Stimulated activated CD4-positive, alpha-beta T cell treated with anti-CD3 and anti-CD28 coated beads, Interleukin-12 subunit alpha, Interleukin-12 subunit beta, amount 100 ng/mL, for 24 hours (primary cell): ENCODE results near the gene ARHGEF10L.
"Not testable (repeated sequence)": the region's sequence is repeated elsewhere in the genome, so short reads cannot be mapped to it uniquely, and the experiment has no call there.

Experiments used
- DNase-seq, 2 experiments: peaks; one replicate each; pipeline ENCODE4 v3.0.0-alpha.2; 2020; ENCODE audit warnings: low read depth in 2 of 2

Gene ARHGEF10L

GRCh38 chr1:17612831-17613230, 73.3 kb downstream of the ARHGEF10L start:
- no peak for DNase-seq

DNA sequence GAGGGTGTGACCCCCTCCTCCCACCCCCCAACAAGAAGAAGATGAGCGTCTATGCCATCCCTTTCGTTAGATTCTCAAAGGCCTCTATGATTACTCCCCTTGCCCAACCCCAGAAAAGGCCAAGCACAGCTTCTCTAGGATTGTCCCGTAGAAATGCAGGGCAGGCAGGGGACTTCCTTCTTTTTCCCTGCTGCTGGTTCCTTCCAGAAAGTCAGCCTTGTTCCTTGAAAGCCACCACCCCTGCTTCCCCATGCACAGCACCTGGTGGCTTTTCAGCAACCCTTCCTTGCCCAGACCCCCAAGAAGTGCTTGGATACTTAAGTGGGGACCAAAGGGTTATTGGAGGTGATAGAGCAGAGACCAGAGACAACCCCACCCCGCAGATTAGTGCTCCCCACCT, 75.1 kb downstream of the ARHGEF10L start:
- no peak for DNase-seq

DNA sequence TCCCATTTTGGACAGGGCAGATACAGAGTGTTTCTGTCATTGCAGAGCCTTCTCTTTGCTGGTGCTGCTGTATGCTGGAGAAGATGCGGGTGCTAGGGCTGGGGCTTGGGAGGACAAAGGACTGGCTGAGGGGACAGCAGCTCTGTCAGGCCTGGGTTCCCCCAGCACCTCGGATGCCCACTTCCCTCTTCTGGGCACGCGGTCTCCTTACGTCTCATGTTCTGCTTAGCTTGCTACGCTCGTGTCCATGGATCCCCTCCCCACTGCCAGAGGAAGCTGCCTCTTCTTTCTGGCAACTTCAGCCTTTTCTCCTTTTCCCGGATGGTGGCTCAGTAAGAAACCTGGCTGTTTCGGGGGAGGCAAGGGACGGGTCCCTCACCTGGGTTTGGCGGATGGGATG, 75.7 kb downstream of the ARHGEF10L start:
- DNase-seq: no peak

- no peak for DNase-seq
These were observed 76.5 kb downstream of the ARHGEF10L start for GRCh38 chr1:17615959-17616358.

GRCh38 chr1:17616731-17617279, 77.3 kb downstream of the ARHGEF10L start:
- DNase-seq: no peak

GRCh38 chr1:17617787-17618557, 78.5 kb downstream of the ARHGEF10L start:
- DNase-seq: no peak

DNA sequence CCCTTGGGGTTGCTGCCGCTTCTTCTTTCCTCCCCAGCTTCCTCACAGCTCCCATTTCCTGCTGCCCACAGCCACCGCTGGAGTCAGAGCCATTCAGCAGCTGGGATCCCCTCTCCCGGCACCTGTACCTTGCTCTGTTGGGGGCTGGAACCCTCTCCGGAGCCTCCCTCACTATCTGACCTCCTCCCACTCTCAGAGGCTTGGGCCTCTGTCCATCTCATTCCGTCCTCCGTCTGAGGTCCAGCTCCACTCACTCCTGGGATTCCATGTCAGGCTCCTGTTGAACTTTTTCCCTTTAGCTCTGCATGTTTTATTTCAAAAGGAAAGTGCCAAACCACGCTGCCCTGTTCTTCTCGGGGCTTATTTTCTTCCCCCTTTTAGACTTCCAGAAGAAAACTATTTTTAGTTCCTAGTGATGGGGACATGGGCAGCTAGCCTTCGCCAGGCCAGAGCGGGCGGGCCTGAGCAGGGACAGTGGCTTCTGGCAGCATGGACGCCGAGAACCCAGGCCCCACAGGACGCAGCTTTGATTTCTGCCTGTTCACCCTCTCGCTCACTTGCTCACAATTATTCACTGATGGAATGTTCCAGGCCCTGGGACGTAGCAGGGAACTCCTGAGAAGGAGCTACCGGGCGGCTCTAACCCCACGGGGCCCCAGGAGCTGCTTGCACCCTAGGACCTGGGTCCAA, 79.2 kb downstream of the ARHGEF10L start:
- DNase-seq: no peak

DNA sequence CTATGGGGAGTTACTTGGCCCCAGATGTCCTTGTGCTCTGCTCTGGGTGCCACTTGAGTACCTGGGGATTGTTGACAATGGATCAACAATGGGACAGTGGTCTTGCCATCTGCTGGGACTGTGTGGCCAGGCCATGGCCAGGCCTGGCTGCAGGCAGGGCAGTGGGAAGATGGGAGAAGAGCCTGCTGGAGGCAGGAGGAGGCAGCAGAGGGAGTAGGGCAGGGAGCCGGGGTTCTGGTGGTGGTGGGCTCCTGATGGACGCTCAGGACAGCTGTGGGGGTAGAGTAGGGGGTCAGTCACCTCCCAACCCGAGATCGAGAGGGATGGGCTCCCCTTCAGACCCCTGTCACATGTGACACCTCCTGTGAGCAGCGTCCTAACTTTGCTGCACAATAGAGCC, 81.0 kb downstream of the ARHGEF10L start:
- no peak for DNase-seq

- no peak for DNase-seq
These were observed 82.2 kb downstream of the ARHGEF10L start for GRCh38 chr1:17621691-17622090.

GRCh38 chr1:17622823-17623222, 83.3 kb downstream of the ARHGEF10L start:
- DNase-seq: no peak

- DNase-seq: no peak
These were observed 85.2 kb downstream of the ARHGEF10L start for GRCh38 chr1:17624611-17625233.

GRCh38 chr1:17627239-17628052, 87.9 kb downstream of the ARHGEF10L start:
- DNase-seq: no peak

GRCh38 chr1:17629046-17629445, 89.5 kb downstream of the ARHGEF10L start:
- DNase-seq: not testable (repeated sequence)

DNA sequence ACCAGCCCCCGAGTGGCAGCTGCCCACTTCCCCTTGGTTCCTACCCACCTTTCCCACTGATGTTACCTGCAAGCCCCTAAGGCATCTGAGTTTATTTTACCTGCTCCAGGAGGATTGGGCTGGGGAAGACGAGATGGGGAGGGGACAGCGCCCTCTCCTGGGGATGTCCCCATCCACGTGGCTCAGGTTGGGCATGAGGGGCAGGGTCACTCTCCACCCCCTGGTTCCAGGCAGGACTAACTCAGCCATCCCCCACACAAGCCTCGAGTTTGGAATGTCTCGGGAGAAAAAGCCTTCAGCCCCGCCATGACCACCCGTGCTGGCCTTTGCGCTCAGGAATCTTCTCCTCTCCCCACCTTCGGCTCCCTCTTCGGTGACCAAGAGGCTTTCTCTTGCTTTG, 90.0 kb downstream of the ARHGEF10L start:
- no peak for DNase-seq

DNA sequence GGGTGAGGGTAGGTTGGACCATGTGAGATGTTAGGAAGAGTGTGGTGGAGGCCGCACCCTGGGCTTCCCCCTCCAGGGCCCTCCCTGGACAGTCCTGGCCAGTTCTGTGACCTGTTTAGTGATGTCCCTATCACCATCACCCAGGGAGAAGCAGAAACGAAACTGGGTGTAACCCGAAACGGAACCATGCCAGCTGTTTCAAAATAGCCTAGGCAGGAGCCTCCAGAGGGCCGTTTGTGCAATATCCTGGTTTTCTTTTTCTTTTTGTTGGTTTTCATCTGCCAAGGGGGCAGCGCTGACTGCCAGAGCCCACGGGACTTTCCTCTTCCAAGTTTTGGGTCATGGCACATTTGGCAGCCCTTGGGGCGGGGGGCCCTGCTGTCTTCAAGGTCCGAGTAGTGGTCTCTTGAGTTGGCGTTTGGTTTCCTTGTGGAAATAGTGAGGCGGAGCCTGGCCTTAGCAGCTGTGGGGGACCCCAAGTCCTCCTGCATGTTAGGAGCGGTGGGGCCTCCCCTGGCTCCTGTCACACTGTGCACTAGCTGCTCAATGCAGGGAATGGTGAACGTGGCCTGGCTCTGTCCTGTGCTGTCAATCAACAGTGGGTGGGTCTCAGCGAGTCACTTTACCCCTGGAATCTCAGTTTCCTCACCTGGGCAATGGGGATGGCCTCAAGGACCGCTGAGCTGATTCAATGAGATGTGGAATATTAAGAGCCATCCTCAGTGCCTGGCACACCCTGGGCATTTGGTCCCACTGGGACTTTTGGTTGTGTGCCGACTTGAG, 90.7 kb downstream of the ARHGEF10L start:
- no peak for DNase-seq

- no peak for DNase-seq
These were observed 91.5 kb downstream of the ARHGEF10L start for GRCh38 chr1:17630986-17631385.

DNA sequence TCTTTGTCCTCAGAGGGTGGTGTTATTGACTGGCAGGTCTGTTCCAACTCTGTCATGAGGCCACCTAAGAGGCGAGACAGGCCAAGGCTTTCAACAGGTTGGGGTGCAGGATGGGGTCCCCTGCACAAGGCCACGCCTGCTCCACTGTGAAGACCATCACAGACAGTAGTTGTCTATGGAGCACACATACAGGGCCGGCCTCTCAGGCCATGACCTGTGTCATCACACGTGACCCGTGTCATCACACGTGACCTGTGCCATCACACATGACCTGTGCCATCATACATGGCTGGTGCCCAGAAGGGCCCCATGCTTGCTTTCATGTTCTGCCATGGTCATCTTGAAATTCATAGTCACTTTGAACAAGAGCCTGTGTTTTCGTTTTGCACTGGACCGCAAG, 91.9 kb downstream of the ARHGEF10L start:
- DNase-seq: no peak

DNA sequence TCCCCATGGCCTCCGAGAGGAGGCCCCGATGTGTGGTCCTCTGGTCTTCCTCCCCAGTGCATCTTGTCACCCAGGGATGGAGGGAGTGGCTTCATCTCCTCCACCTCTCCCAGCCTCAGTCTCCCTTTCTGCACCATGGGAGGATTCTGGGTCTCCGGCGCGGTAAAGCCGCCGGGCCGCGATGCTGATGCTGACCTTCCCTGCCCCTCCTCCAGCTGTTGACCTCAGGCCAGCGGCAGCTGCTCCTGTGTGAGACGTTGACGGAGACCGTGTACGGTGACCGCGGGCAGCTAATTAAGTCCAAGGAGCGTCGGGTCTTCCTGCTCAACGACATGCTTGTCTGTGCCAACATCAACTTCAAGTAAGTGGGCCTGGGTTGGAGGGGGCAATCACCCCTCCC, 92.6 kb downstream of the ARHGEF10L start:
- DNase-seq: no peak

GRCh38 chr1:17632541-17633184, 93.2 kb downstream of the ARHGEF10L start:
- no peak for DNase-seq

GRCh38 chr1:17633654-17634053, 94.2 kb downstream of the ARHGEF10L start:
- no peak for DNase-seq
